Gastroesophageal sphincter (tissue), 3 donors: Measurements from ENCODE around the gene PDE10A.

Experiments used
- CTCF ChIP-seq, 4 experiments: fragments of 200-600 bp in 2 of 4; fragments of 450-650 bp in 2 of 4; sonication (generic) in 1 of 4; IDR thresholded peaks; one replicate each; pipeline ENCODE4 v1.5.1; 2017 to 2019; ENCODE audit warnings: antibody characterized with exemption in 4 of 4, mild to moderate bottlenecking in 2 of 4, moderate library complexity in 2 of 4
- POLR2A ChIP-seq, 2 donors: fragments of 450-650 bp; IDR thresholded peaks; one replicate each; pipeline ENCODE4 v1.6.1; 2017; ENCODE audit warnings: antibody characterized with exemption in 2 of 2, mild to moderate bottlenecking in 2 of 2, moderate library complexity in 1 of 2
- POLR2AphosphoS5 ChIP-seq: sonication (generic); formaldehyde crosslinking; IDR thresholded peaks from one replicate; pipeline ENCODE4 v1.6.1; 2017; ENCODE audit warnings: antibody characterized with exemption

GRCh38 chr6:165557674-165558073 lies 105.4 kb downstream of the PDE10A start:
- TF ChIP-seq CTCF (IDR thresholded peaks at IDR 0.05) (no peak), POLR2A (IDR thresholded peaks at IDR 0.05) (no peak), POLR2AphosphoS5 (no peak)
